ENCODE measurements around the gene GRK3. TPM values are rescaled to one million over a fixed set of nuclear protein-coding genes. Genes with fewer than 3 reads are reported as not detected.

GRK3 gene
- total RNA-seq, 1 donor from 2014 or later: 6.3 TPM

- Histone ChIP-seq H3K4me1 (ENCODE audit: control insufficient read depth in 3 of 3, insufficient read depth in 3 of 3, low read length in 3 of 3) (peaks cover 0 to 15% (median 0%) of the 10 kb centered on the region in 3 donors), H3K9ac (ENCODE audit: low read depth in 1 of 3, low read length in 3 of 3) (no peak overlapping the region), H3K9me3 (ENCODE audit: control insufficient read depth in 3 of 3, low read length in 3 of 3) (no peaks in the 10 kb centered on the region), H3K27ac (ENCODE audit: low read depth, low read length) (no peak overlapping the region), H3K4me3 (ENCODE audit: low read length in 3 of 3) (peak overlapping the region in 1 of 3 donors; percentile 5), H3K36me3 (ENCODE audit: control insufficient read depth in 3 of 3, insufficient read depth in 3 of 3, low read length in 3 of 3) (no peaks in the 10 kb centered on the region), H3K27me3 (ENCODE audit: control insufficient read depth in 3 of 3, insufficient read depth in 3 of 3, low read length in 3 of 3) (no peaks in the 10 kb centered on the region)
Observed at GRCh38 chr22:25666308-25666707, 101.8 kb downstream of the GRK3 start.

DNA sequence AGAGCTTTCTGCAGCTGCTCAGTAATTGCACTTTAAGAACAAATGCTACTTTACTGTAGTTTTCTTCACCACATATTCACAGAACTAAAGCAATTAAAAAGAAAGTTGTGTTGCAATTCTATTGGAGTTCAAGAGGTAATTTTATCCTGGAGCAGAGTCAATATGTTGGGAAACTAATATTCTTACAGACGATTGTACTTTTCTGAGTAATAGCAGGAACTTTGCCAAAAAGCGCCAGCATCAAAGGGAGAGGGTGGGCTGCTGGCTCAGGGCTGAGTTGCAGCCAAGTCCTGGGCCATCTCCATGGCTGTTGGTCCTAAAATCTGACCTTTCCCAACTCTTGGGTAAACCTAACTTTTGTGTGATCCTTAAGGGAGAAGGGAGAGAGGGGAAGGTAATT, 104.0 kb downstream of the GRK3 start:
- H3K9ac ChIP-seq (ENCODE audit: low read depth in 1 of 3, low read length in 3 of 3): no peak overlapping the region
- no peaks in the 10 kb centered on the region for H3K36me3 ChIP-seq (ENCODE audit: control insufficient read depth in 3 of 3, insufficient read depth in 3 of 3, low read length in 3 of 3)
- H3K4me3 ChIP-seq (ENCODE audit: low read length in 3 of 3): no peak overlapping the region
- peaks cover 0 to 15% (median 0%) of the 10 kb centered on the region in 3 donors for H3K4me1 ChIP-seq (ENCODE audit: control insufficient read depth in 3 of 3, insufficient read depth in 3 of 3, low read length in 3 of 3)
- H3K27me3 ChIP-seq (ENCODE audit: control insufficient read depth in 3 of 3, insufficient read depth in 3 of 3, low read length in 3 of 3): no peaks in the 10 kb centered on the region
- no peaks in the 10 kb centered on the region for H3K9me3 ChIP-seq (ENCODE audit: control insufficient read depth in 3 of 3, low read length in 3 of 3)
- no peak overlapping the region for H3K27ac ChIP-seq (ENCODE audit: low read depth, low read length)

GRCh38 chr22:25669253-25670069, 105.0 kb downstream of the GRK3 start:
- Histone ChIP-seq H3K9ac (ENCODE audit: low read depth in 1 of 3, low read length in 3 of 3) (no peak overlapping the region), H3K9me3 (ENCODE audit: control insufficient read depth in 3 of 3, low read length in 3 of 3) (no peaks in the 10 kb centered on the region), H3K4me3 (ENCODE audit: low read length in 3 of 3) (no peak overlapping the region), H3K27me3 (ENCODE audit: control insufficient read depth in 3 of 3, insufficient read depth in 3 of 3, low read length in 3 of 3) (no peaks in the 10 kb centered on the region), H3K36me3 (ENCODE audit: control insufficient read depth in 3 of 3, insufficient read depth in 3 of 3, low read length in 3 of 3) (no peaks in the 10 kb centered on the region), H3K4me1 (ENCODE audit: control insufficient read depth in 3 of 3, insufficient read depth in 3 of 3, low read length in 3 of 3) (peaks cover 0 to 15% (median 0%) of the 10 kb centered on the region in 3 donors), H3K27ac (ENCODE audit: low read depth, low read length) (no peak overlapping the region)

DNA sequence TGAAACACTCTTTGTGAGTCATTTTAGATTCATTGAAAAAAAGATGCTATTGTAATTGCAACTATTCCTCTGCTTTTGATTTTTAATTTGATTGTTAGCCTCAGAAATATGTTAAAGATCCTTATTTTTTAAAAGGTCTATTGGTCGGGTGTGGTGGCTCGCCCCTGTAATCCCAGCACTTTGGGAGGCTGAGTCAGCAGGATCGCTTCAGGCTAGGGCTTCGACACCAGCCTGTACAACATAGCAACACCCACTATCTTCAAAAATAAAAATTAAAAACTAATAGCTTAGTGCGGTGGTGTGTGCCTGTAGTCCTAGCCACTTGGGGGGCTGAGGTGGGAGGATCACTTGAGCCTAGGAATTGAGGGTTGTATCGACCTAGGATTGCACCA, 105.6 kb downstream of the GRK3 start:
- Histone ChIP-seq H3K9ac (ENCODE audit: low read depth in 1 of 3, low read length in 3 of 3) (no peak overlapping the region), H3K27me3 (ENCODE audit: control insufficient read depth in 3 of 3, insufficient read depth in 3 of 3, low read length in 3 of 3) (no peaks in the 10 kb centered on the region), H3K9me3 (ENCODE audit: control insufficient read depth in 3 of 3, low read length in 3 of 3) (no peaks in the 10 kb centered on the region), H3K36me3 (ENCODE audit: control insufficient read depth in 3 of 3, insufficient read depth in 3 of 3, low read length in 3 of 3) (no peaks in the 10 kb centered on the region), H3K4me3 (ENCODE audit: low read length in 3 of 3) (no peak overlapping the region), H3K4me1 (ENCODE audit: control insufficient read depth in 3 of 3, insufficient read depth in 3 of 3, low read length in 3 of 3) (peaks cover 0 to 15% (median 0%) of the 10 kb centered on the region in 3 donors), H3K27ac (ENCODE audit: low read depth, low read length) (no peak overlapping the region)

- no peak overlapping the region for H3K4me3 ChIP-seq (ENCODE audit: low read length in 3 of 3)
- H3K9ac ChIP-seq (ENCODE audit: low read depth in 1 of 3, low read length in 3 of 3): no peak overlapping the region
- peaks cover 0 to 9% (median 0%) of the 10 kb centered on the region in 3 donors for H3K4me1 ChIP-seq (ENCODE audit: control insufficient read depth in 3 of 3, insufficient read depth in 3 of 3, low read length in 3 of 3)
Observed at GRCh38 chr22:25672289-25673084, 108.0 kb downstream of the GRK3 start.

GRCh38 chr22:25673713-25674112, 109.2 kb downstream of the GRK3 start:
- Histone ChIP-seq H3K4me1 (ENCODE audit: control insufficient read depth in 3 of 3, insufficient read depth in 3 of 3, low read length in 3 of 3) (peaks cover 0 to 6% (median 0%) of the 10 kb centered on the region in 3 donors), H3K9me3 (ENCODE audit: control insufficient read depth in 3 of 3, low read length in 3 of 3) (no peaks in the 10 kb centered on the region), H3K27ac (ENCODE audit: low read depth, low read length) (no peak overlapping the region), H3K9ac (ENCODE audit: low read depth in 1 of 3, low read length in 3 of 3) (no peak overlapping the region), H3K36me3 (ENCODE audit: control insufficient read depth in 3 of 3, insufficient read depth in 3 of 3, low read length in 3 of 3) (no peaks in the 10 kb centered on the region), H3K4me3 (ENCODE audit: low read length in 3 of 3) (no peak overlapping the region), H3K27me3 (ENCODE audit: control insufficient read depth in 3 of 3, insufficient read depth in 3 of 3, low read length in 3 of 3) (no peaks in the 10 kb centered on the region)

More at GRCh38 chr22:25672289-25673084, 108.0 kb downstream of the GRK3 start:
- H3K27ac ChIP-seq (ENCODE audit: low read depth, low read length): no peak overlapping the region
- no peaks in the 10 kb centered on the region for H3K9me3 ChIP-seq (ENCODE audit: control insufficient read depth in 3 of 3, low read length in 3 of 3)
- H3K36me3 ChIP-seq (ENCODE audit: control insufficient read depth in 3 of 3, insufficient read depth in 3 of 3, low read length in 3 of 3): no peaks in the 10 kb centered on the region
- no peaks in the 10 kb centered on the region for H3K27me3 ChIP-seq (ENCODE audit: control insufficient read depth in 3 of 3, insufficient read depth in 3 of 3, low read length in 3 of 3)

- no peak overlapping the region for H3K4me3 ChIP-seq (ENCODE audit: low read length in 3 of 3)
- no peaks in the 10 kb centered on the region for H3K27me3 ChIP-seq (ENCODE audit: control insufficient read depth in 3 of 3, insufficient read depth in 3 of 3, low read length in 3 of 3)
- no peak overlapping the region for H3K27ac ChIP-seq (ENCODE audit: low read depth, low read length)
- no peak overlapping the region for H3K9ac ChIP-seq (ENCODE audit: low read depth in 1 of 3, low read length in 3 of 3)
- H3K9me3 ChIP-seq (ENCODE audit: control insufficient read depth in 3 of 3, low read length in 3 of 3): no peaks in the 10 kb centered on the region
- no peaks in the 10 kb centered on the region for H3K36me3 ChIP-seq (ENCODE audit: control insufficient read depth in 3 of 3, insufficient read depth in 3 of 3, low read length in 3 of 3)
- H3K4me1 ChIP-seq (ENCODE audit: control insufficient read depth in 3 of 3, insufficient read depth in 3 of 3, low read length in 3 of 3): peaks cover 0 to 4% (median 0%) of the 10 kb centered on the region in 3 donors
Observed at GRCh38 chr22:25677631-25678030, 113.2 kb downstream of the GRK3 start.

DNA sequence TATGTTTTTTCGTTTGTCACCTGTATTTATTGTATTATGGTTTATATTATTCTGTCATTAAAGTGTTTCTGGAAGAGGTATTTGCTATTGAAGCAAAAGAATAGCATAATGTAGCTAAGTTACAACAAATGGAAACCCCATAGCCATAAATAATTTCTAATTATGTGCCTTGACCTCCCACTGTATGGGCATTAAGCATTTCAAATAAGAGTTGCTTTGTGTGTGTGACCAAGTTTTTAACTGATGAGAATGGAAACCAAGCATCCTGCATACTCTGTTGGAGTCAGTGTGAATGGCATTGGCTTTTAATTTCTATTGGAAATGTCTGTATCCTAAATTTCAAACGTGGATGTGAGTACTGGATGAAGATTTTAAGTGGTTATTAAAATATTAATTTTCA, 115.6 kb downstream of the GRK3 start:
- Histone ChIP-seq H3K9ac (ENCODE audit: low read depth in 1 of 3, low read length in 3 of 3) (no peak overlapping the region), H3K27ac (ENCODE audit: low read depth, low read length) (no peak overlapping the region), H3K27me3 (ENCODE audit: control insufficient read depth in 3 of 3, insufficient read depth in 3 of 3, low read length in 3 of 3) (no peaks in the 10 kb centered on the region), H3K9me3 (ENCODE audit: control insufficient read depth in 3 of 3, low read length in 3 of 3) (no peaks in the 10 kb centered on the region), H3K4me1 (ENCODE audit: control insufficient read depth in 3 of 3, insufficient read depth in 3 of 3, low read length in 3 of 3) (peaks cover 0 to 4% (median 0%) of the 10 kb centered on the region in 3 donors), H3K36me3 (ENCODE audit: control insufficient read depth in 3 of 3, insufficient read depth in 3 of 3, low read length in 3 of 3) (no peaks in the 10 kb centered on the region), H3K4me3 (ENCODE audit: low read length in 3 of 3) (no peak overlapping the region)

DNA sequence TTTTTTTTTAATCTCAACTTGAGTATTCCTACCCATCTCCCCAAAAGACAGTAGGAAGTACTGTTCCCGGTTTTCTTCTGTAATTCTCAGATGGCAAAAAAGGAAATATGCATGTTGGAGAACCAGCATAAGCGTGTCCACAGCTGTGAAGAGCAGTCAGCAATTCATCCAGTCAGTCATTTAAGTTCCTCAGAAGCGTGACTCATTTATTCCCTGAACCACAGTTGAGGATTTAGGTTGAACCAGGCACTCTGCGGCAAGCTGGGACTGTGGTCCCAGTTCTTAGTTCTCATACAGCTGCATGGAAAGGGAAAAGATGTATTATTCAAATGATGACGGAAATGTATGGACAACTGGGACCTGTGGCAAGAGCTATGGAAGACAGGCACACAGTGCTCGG, 116.5 kb downstream of the GRK3 start:
- peaks cover 0 to 4% (median 0%) of the 10 kb centered on the region in 3 donors for H3K4me1 ChIP-seq (ENCODE audit: control insufficient read depth in 3 of 3, insufficient read depth in 3 of 3, low read length in 3 of 3)
- H3K36me3 ChIP-seq (ENCODE audit: control insufficient read depth in 3 of 3, insufficient read depth in 3 of 3, low read length in 3 of 3): no peaks in the 10 kb centered on the region
- H3K9me3 ChIP-seq (ENCODE audit: control insufficient read depth in 3 of 3, low read length in 3 of 3): no peaks in the 10 kb centered on the region
- H3K27ac ChIP-seq (ENCODE audit: low read depth, low read length): peak overlapping the region; percentile 8
- no peak overlapping the region for H3K9ac ChIP-seq (ENCODE audit: low read depth in 1 of 3, low read length in 3 of 3)
- H3K27me3 ChIP-seq (ENCODE audit: control insufficient read depth in 3 of 3, insufficient read depth in 3 of 3, low read length in 3 of 3): no peaks in the 10 kb centered on the region
- H3K4me3 ChIP-seq (ENCODE audit: low read length in 3 of 3): no peak overlapping the region

GRCh38 chr22:25682109-25682508, 117.6 kb downstream of the GRK3 start:
- peaks cover 0 to 4% (median 0%) of the 10 kb centered on the region in 3 donors for H3K4me1 ChIP-seq (ENCODE audit: control insufficient read depth in 3 of 3, insufficient read depth in 3 of 3, low read length in 3 of 3)
- H3K9ac ChIP-seq (ENCODE audit: low read depth in 1 of 3, low read length in 3 of 3): no peak overlapping the region
- H3K9me3 ChIP-seq (ENCODE audit: control insufficient read depth in 3 of 3, low read length in 3 of 3): no peaks in the 10 kb centered on the region
- H3K27ac ChIP-seq (ENCODE audit: low read depth, low read length): no peak overlapping the region
- H3K27me3 ChIP-seq (ENCODE audit: control insufficient read depth in 3 of 3, insufficient read depth in 3 of 3, low read length in 3 of 3): no peaks in the 10 kb centered on the region
- H3K4me3 ChIP-seq (ENCODE audit: low read length in 3 of 3): no peak overlapping the region
- no peaks in the 10 kb centered on the region for H3K36me3 ChIP-seq (ENCODE audit: control insufficient read depth in 3 of 3, insufficient read depth in 3 of 3, low read length in 3 of 3)
